ENCODE results near the gene ENAH.

The ENAH gene

GRCh38 chr1:225554216-225554812, 98.6 kb downstream of the ENAH start:
- DNase-seq: peak; percentile 39

GRCh38 chr1:225549821-225550220, 103.1 kb downstream of the ENAH start:
- no peak for DNase-seq

DNA sequence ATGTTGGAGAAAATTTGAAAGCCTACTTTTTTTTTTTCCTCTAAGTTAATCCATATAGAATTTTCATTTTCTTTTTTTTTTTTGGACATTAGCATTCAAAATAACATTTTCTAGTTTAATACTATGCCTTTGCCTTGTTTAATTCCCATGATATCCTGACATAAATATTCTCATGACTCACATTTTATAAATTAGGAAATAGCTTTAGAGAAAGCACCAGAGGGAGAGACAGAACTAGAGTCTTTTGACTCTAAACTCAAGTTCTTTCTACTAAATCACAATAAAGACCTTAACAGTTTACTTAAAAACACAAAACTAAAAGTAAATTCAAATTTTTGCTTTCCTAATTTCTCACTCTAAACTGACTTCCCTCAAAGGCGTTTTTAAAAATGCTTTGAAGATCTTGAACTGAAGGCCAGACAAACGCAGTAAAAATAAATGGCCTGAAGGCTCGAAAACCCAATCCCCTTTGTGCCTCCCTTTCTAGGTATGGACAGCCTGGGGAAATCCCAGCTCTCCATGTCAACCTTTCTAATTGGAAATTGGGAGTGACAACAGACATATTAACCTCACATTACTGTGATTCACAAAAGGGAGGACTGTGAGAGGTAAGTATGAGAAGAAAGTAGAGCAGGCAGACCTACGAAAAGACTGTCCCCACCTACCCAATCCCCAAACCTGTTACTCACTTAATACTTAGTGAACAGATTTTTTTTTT, 104.6 kb downstream of the ENAH start:
- no peak for DNase-seq

GRCh38 chr1:225545649-225546048, 107.3 kb downstream of the ENAH start:
- no peak for DNase-seq

DNA sequence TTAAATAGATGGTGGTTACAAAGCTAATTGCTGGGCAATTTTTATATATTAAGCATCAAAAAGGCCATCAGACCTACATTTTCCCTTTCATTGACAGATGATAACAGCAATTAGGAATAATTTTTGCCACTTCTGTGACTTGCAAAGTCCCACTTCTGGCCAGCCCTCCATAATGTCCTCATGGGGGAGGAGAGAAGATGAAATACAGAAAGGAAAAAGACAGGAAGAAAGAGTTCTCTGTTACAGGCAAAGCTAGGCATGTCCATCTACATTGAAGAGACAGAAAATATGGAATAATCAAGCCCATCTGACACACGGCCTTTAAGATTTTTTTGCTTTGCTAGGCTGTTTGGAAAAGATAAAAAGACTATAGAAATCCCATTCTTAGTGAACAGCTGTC, 108.0 kb downstream of the ENAH start:
- no peak for DNase-seq

GRCh38 chr1:225544263-225544662, 108.7 kb downstream of the ENAH start:
- DNase-seq: no peak

- no peak for DNase-seq
These were observed 109.6 kb downstream of the ENAH start for GRCh38 chr1:225543350-225543749.

- DNase-seq: no peak
These were observed 111.5 kb downstream of the ENAH start for GRCh38 chr1:225541383-225541782.

- DNase-seq: no peak
These were observed 113.3 kb downstream of the ENAH start for GRCh38 chr1:225539575-225539974.

DNA sequence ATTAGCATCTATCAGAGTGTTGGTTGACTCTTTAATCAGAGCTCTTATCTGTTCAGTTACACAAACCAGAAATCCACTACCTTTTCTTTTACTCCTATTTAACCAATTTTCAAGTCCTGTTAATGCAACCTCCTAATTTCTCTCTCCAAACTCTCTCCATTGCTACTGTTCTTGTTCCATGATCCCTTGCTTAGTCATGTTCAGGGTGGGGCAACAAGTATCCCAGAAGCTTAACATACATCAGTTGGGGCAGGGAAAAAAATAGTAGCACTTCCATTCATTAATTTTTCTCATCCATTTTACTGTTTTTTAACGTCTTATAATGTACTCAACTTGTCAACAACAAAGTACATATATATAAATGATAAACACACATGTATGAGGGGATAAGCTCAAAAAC, 113.9 kb downstream of the ENAH start:
- DNase-seq: no peak

DNA sequence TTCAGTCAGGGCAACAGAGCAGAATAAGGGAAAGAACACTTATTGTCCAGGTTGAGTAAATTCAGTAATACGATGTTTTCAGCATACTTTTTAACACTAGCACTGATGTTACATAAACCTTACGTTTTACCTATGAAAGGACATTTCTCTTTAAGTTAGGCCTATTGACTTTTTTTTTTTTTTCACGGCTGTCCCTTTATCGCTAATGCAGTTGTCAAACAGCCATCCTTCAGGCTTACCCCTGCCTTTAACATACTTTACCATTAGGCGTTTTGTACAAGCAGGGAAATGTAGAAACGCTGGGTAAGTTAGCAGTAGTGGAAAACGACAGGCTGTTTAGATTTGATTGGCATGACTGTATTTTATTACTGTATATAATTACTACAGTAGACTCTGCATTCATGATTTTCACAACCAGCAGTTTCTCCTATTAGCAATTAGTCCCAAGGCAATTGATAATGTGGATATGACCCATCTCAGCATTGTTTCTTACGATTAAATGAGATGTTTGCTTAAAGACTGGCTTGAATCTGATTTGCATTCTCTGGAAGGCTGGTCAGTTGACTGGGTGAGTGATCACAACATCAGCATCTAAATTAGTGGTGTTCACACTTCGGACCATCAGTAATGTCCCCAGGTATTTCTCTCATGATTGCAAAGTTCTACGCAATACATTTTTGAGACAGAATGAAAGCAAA, 115.2 kb downstream of the ENAH start:
- DNase-seq: no peak

DNA sequence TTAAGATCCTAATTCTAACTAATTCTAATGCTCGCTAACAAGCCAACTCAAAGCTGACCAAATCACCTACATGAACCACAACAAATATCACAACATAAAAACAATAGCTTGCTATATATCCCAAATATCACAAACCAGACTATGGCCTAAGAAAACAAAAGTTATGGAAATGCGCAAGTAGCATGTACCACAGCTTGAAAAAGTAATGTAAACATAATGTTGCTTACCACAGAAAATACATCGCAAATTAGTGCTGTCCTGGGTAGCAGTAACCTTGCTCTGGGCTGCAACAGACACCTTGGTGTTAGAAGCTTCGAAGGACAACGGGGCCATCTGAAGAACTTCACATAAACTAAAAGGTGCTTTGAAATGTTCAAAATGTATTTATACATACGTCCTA, 117.6 kb downstream of the ENAH start:
- DNase-seq: no peak

DNA sequence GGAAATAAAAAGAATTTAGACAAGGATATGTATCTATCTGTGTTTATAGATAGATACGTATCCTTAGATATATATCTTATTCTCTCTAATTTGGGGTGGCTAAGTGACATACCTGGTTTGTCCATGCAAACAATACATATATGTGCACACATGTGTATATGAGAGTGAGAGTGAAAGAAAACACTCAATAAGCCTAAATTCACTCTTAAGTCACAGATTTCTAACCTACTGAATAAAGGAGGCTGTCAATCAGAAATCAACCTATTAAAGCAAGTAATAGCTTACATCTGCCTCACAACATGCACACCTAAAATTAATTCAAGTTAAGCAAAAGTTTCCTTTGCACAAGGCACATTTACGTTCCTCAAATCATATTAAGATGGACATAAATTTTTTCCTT, 118.2 kb downstream of the ENAH start:
- no peak for DNase-seq

DNA sequence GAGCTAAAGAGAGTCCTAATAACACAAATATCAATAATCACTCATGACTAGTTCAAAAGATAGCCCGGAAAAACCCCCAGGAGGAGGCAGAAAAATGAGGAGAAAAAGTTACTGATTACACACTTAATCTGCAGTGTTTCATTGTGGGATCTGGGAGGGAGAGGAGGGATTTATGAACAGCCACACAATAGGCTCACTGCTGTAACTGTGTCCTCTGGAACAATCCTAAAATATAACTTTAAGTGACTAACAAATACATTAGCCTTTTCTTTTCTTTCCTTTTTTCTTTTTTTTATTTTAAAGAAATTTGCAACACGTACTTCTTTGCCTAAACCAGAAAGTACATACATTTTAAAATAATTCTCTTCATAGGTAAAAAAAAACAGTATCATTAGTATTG, 118.8 kb downstream of the ENAH start:
- DNase-seq: no peak

DNA sequence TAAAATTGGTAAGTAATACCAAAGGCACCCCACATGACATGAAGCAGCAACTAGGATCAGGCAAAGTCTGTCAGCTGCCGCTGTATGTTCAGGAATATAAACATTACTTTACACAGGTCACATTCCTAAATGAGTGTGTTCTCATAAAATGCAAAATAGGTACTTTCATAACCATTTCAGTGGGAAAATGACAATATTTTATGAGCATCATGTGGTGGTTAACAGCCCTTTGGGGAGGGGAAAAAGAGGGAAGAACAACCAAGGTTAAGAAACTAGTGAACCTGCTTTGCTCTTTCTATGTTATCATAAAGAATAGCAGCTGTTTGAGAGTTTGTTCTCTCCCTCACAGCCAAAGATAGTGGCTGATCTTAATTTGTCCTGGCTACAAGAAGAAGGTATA, 119.7 kb downstream of the ENAH start:
- DNase-seq: no peak

DNA sequence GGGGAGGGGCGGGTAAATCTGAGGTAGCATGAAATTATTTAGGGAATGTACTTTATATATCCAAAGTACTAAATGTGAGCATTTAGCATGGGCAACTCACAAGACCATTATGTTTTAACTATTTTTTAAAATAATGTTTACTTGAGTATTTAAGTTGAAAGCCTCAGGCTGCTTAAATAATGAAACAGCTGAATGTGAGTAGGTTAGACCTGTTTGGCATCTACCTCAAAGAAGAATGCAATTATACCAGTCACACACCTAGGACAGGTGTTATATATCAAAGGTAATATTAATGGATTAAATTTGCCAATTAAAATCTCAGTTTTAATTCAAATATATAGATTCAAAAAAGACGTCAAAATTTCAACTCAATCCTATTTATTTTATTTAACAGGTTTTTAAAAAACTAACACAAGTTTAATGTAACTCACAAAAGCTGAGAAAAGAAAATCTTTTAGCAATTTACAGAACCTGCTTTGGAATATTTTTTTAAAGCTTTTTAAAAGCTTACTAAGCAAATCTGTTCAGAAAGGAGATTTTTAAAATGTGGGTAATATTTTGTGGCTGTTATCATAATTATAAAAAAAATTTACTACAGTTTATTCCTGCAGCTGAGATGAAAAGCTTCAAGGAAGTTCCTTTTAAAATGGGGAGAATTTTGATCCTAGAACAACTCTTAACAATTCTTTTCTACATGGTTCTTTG, 120.5 kb downstream of the ENAH start:
- no peak for DNase-seq

DNA sequence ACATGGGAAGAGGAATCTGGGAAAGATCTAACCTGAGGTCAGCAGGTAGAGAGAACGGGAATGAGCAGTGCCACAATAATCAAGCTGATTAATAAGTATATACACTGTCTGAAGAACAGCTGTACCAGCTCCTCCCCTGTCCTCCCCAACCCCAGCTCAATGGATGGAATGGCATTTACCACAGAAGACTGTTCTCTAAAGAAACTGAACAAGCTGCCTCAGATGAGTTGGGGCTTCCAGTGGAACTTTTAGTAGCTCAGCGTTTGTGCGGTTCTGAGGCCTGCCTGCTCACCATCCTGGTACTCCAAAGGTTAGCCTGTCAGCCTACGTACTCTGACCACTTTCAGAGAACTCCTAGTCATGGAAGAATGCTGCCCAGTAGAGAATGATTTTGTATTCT, 123.2 kb downstream of the ENAH start:
- no peak for DNase-seq

- DNase-seq: no peak
These were observed 125.3 kb downstream of the ENAH start for GRCh38 chr1:225527575-225527974.

GRCh38 chr1:225526878-225527277, 126.0 kb downstream of the ENAH start:
- no peak for DNase-seq

GRCh38 chr1:225525377-225525776, 127.5 kb downstream of the ENAH start:
- no peak for DNase-seq

DNA sequence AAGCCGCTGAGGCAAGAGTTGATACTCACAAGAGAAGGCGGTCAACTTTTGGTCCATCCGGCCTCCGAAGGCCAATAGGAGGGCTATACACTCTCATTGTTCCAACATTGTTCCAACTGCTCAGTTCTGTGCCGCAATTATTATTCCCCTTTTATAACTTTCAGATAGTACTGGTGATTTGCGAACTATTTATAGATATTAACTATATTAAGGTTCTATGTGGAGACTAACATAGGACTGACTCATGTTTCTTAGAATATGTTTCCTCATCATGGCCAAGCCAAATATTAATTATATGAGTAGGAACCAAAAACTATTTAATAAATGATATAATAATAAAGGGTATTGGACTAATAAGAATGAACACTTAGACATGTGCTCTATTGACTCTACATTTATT, 128.4 kb downstream of the ENAH start:
- no peak for DNase-seq

- no peak for DNase-seq
These were observed 129.5 kb downstream of the ENAH start for GRCh38 chr1:225523263-225523950.

DNA sequence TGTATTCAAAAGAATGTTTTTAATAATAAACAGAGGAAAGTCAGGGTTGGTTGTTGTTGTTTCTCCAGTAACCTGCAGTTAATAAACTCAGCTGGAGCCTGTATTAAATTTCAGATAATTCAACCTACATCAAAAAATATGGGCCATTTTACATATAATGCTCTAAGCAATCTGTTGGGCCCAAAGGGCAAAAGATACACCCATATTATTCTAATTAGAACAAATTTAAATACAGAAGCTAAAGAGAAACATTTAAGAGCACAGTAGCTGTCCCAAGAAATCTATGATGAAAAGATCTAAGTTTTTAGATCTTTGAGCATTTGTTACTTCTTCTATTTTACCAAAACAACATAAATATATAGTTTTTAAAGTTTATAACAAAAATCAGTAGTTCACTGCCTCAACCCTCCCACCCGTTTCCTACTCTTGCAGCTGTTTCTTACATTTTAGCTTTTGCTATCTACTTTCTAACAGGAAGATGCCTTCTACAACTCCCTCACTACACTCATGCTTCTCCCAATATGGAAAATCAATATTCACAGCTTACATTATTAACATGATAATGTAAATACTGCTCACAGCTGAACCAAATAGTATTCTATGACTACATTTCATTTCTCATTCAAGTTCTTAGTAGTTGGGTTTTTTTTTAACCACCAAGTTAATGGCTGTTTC, 130.2 kb downstream of the ENAH start:
- DNase-seq: no peak

Data from CD4-positive, alpha-beta T cell treated with Interleukin-17A for 1 hour (primary cell).